ENCODE data around the gene MYO9B. TPM values are rescaled to one million over a fixed set of nuclear protein-coding genes. Genes with fewer than 3 reads are reported as not detected.

The MYO9B gene
- total RNA-seq, 1 donor from 2014 or later = 123 TPM

GRCh38 chr19:17101686-17102628 is 26.4 kb downstream of the MYO9B start:
- Histone ChIP-seq H3K4me3 (ENCODE audit: insufficient read depth, low read depth, low read length) (no peak overlapping the region), H3K4me2 (ENCODE audit: low read length) (no peak overlapping the region), H3K36me3 (ENCODE audit: insufficient read depth, low read length) (peaks cover 17% of the 10 kb centered on the region), H3K9me3 (ENCODE audit: insufficient read depth, low read depth, low read length) (no peaks in the 10 kb centered on the region), H2AFZ (ENCODE audit: low read depth, low read length) (no peak overlapping the region), H3K27me3 (ENCODE audit: insufficient read depth, low read length) (no peaks in the 10 kb centered on the region), H3K9ac (ENCODE audit: low read length) (no peak overlapping the region), H3K79me2 (ENCODE audit: insufficient read depth, low read length) (peaks cover 99% of the 10 kb centered on the region), H4K20me1 (ENCODE audit: insufficient read depth, low read length) (peaks cover 65% of the 10 kb centered on the region), H3K27ac (ENCODE audit: low read depth, low read length) (no peak overlapping the region), H3K4me1 (ENCODE audit: insufficient read depth, low read length) (peaks cover 7% of the 10 kb centered on the region)
- no peak for DNase-seq (ENCODE audit: low read depth)
- TF ChIP-seq EZH2 (IDR thresholded peaks at IDR 0.05; ENCODE audit: insufficient read depth, low read length) (no peak), CTCF (IDR thresholded peaks at IDR 0.05; ENCODE audit: insufficient read depth, low read depth, low read length) (no peak)
- no peak overlapping the region for H3K4me3 Mint-ChIP-seq (ENCODE audit: unreplicated experiment)
- peaks cover 28% of the 10 kb centered on the region for H3K4me1 Mint-ChIP-seq (ENCODE audit: low read depth, unreplicated experiment)
- no peak overlapping the region for H3K27ac Mint-ChIP-seq (ENCODE audit: unreplicated experiment)
- FAIRE-seq = no peak
- peaks cover 28% of the 10 kb centered on the region for H3K36me3 Mint-ChIP-seq (ENCODE audit: low read depth, unreplicated experiment)
- H3K27me3 Mint-ChIP-seq (ENCODE audit: low read depth, unreplicated experiment) = no peaks in the 10 kb centered on the region
- H3K9me3 Mint-ChIP-seq (ENCODE audit: unreplicated experiment) = no peaks in the 10 kb centered on the region

GRCh38 chr19:17103177-17103576 is 27.6 kb downstream of the MYO9B start:
- Mint-ChIP-seq H3K27me3 (ENCODE audit: low read depth, unreplicated experiment) (no peaks in the 10 kb centered on the region), H3K36me3 (ENCODE audit: low read depth, unreplicated experiment) (peaks cover 28% of the 10 kb centered on the region), H3K4me1 (ENCODE audit: low read depth, unreplicated experiment) (peaks cover 36% of the 10 kb centered on the region), H3K4me3 (ENCODE audit: unreplicated experiment) (no peak overlapping the region), H3K27ac (ENCODE audit: unreplicated experiment) (peak overlapping the region; percentile 47), H3K9me3 (ENCODE audit: unreplicated experiment) (no peaks in the 10 kb centered on the region)
- Histone ChIP-seq H3K9me3 (ENCODE audit: insufficient read depth, low read depth, low read length) (no peaks in the 10 kb centered on the region), H2AFZ (ENCODE audit: low read depth, low read length) (no peak overlapping the region), H3K27me3 (ENCODE audit: insufficient read depth, low read length) (no peaks in the 10 kb centered on the region), H3K4me2 (ENCODE audit: low read length) (no peak overlapping the region), H4K20me1 (ENCODE audit: insufficient read depth, low read length) (peaks cover 55% of the 10 kb centered on the region), H3K27ac (ENCODE audit: low read depth, low read length) (no peak overlapping the region), H3K4me1 (ENCODE audit: insufficient read depth, low read length) (peaks cover 12% of the 10 kb centered on the region), H3K79me2 (ENCODE audit: insufficient read depth, low read length) (peaks cover 94% of the 10 kb centered on the region), H3K36me3 (ENCODE audit: insufficient read depth, low read length) (peaks cover 17% of the 10 kb centered on the region), H3K9ac (ENCODE audit: low read length) (no peak overlapping the region), H3K4me3 (ENCODE audit: insufficient read depth, low read depth, low read length) (no peak overlapping the region)
- DNase-seq (ENCODE audit: low read depth) (no peak), FAIRE-seq (no peak)
- TF ChIP-seq EZH2 (IDR thresholded peaks at IDR 0.05; ENCODE audit: insufficient read depth, low read length) (no peak), CTCF (IDR thresholded peaks at IDR 0.05; ENCODE audit: insufficient read depth, low read depth, low read length) (peak; percentile 69)

GRCh38 chr19:17104679-17105078 is 29.1 kb downstream of the MYO9B start:
- no peaks in the 10 kb centered on the region for H3K9me3 Mint-ChIP-seq (ENCODE audit: unreplicated experiment)
- H3K27ac Mint-ChIP-seq (ENCODE audit: unreplicated experiment) = no peak overlapping the region
- Histone ChIP-seq H3K9ac (ENCODE audit: low read length) (no peak overlapping the region), H3K27me3 (ENCODE audit: insufficient read depth, low read length) (no peaks in the 10 kb centered on the region), H4K20me1 (ENCODE audit: insufficient read depth, low read length) (peaks cover 58% of the 10 kb centered on the region), H3K36me3 (ENCODE audit: insufficient read depth, low read length) (peaks cover 17% of the 10 kb centered on the region), H3K27ac (ENCODE audit: low read depth, low read length) (no peak overlapping the region), H3K4me2 (ENCODE audit: low read length) (no peak overlapping the region), H3K79me2 (ENCODE audit: insufficient read depth, low read length) (peaks cover 85% of the 10 kb centered on the region), H3K4me1 (ENCODE audit: insufficient read depth, low read length) (peaks cover 17% of the 10 kb centered on the region), H2AFZ (ENCODE audit: low read depth, low read length) (no peak overlapping the region), H3K4me3 (ENCODE audit: insufficient read depth, low read depth, low read length) (no peak overlapping the region), H3K9me3 (ENCODE audit: insufficient read depth, low read depth, low read length) (no peaks in the 10 kb centered on the region)
- no peak overlapping the region for H3K4me3 Mint-ChIP-seq (ENCODE audit: unreplicated experiment)
- TF ChIP-seq CTCF (IDR thresholded peaks at IDR 0.05; ENCODE audit: insufficient read depth, low read depth, low read length) = no peak
- no peak for TF ChIP-seq EZH2 (IDR thresholded peaks at IDR 0.05; ENCODE audit: insufficient read depth, low read length)
- no peaks in the 10 kb centered on the region for H3K27me3 Mint-ChIP-seq (ENCODE audit: low read depth, unreplicated experiment)
- FAIRE-seq (no peak), DNase-seq (ENCODE audit: low read depth) (no peak)
- peaks cover 28% of the 10 kb centered on the region for H3K36me3 Mint-ChIP-seq (ENCODE audit: low read depth, unreplicated experiment)
- peaks cover 34% of the 10 kb centered on the region for H3K4me1 Mint-ChIP-seq (ENCODE audit: low read depth, unreplicated experiment)
